Endothelial cell of umbilical vein (primary cell): Measurements from ENCODE around the gene BMPR1B.

ENCODE experiments used
- CTCF ChIP-seq, 2 donors: IDR thresholded peaks; 1 replicate in 1 of 2; 2 replicates in 1 of 2; pipeline ENCODE4 v1.5.1; 2011; ENCODE audit warnings: low read length in 2 of 2, mild to moderate bottlenecking in 2 of 2, moderate library complexity in 2 of 2, control low read depth in 1 of 2, inconsistent platforms in 1 of 2, low read depth in 1 of 2; ENCODE audit not compliant: insufficient read depth in 1 of 2; ENCODE audit errors: extremely low read depth in 1 of 2
- FOS ChIP-seq: IDR thresholded peaks from 2 replicates; pipeline ENCODE4 v1.6.1; 2011; ENCODE audit warnings: mild to moderate bottlenecking, low read length, moderate library complexity, borderline replicate concordance; ENCODE audit not compliant: insufficient read depth
- POLR2A ChIP-seq: IDR thresholded peaks from 2 replicates; pipeline ENCODE4 v1.6.1; 2012; ENCODE audit warnings: low read depth, mild to moderate bottlenecking, control low read depth, low read length

GRCh38 chr4:94849901-94850300 is 92.1 kb downstream of the BMPR1B start:
- TF ChIP-seq CTCF (IDR thresholded peaks at IDR 0.05; ENCODE audit: extremely low read depth in 1 of 2, insufficient read depth in 1 of 2, low read depth in 1 of 2, low read length in 2 of 2) (no peak), POLR2A (no peak), FOS (no peak)
